ENCODE data around the gene ARHGAP9.
"Not testable (repeated sequence)": the region's sequence is repeated elsewhere in the genome, so short reads cannot be mapped to it uniquely, and the experiment has no call there.

Gene ARHGAP9

GRCh38 chr12:57517187-57517586 lies 37.5 kb upstream of the ARHGAP9 start:
- DNase-seq (ENCODE audit: low spot score), result no peak

- DNase-seq (ENCODE audit: low spot score), result no peak
Observed at GRCh38 chr12:57516617-57517153, 37.0 kb upstream of the ARHGAP9 start.

DNA sequence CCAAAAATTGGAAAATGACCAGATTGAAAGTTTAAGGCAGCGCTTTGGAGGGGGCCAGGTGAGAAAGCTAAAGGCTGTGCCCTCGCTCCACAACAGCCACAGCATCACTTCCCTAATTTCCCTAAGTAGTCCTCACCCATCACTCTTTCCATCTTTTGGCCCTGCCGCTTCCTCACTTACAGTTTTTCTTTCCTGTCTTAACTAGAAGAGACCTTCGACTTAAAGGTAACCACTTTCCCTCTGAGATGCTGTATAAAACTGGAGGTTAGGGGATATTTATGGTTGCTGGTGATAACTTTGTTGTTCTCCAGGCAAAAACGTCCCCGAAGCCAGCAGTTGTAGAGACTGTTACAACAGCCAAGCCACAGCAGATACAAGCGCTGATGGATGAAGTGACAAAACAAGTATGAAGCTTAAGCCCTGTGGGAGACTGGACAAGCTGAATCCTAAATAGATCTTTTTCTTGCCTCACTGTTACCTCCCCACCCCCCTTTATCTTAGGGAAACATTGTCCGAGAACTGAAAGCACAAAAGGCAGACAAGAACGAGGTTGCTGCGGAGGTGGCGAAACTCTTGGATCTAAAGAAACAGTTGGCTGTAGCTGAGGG lies 36.4 kb upstream of the ARHGAP9 start:
- no peak for DNase-seq (ENCODE audit: low spot score)

- DNase-seq (ENCODE audit: low spot score), result no peak
Observed at GRCh38 chr12:57515408-57515933, 35.8 kb upstream of the ARHGAP9 start.

DNA sequence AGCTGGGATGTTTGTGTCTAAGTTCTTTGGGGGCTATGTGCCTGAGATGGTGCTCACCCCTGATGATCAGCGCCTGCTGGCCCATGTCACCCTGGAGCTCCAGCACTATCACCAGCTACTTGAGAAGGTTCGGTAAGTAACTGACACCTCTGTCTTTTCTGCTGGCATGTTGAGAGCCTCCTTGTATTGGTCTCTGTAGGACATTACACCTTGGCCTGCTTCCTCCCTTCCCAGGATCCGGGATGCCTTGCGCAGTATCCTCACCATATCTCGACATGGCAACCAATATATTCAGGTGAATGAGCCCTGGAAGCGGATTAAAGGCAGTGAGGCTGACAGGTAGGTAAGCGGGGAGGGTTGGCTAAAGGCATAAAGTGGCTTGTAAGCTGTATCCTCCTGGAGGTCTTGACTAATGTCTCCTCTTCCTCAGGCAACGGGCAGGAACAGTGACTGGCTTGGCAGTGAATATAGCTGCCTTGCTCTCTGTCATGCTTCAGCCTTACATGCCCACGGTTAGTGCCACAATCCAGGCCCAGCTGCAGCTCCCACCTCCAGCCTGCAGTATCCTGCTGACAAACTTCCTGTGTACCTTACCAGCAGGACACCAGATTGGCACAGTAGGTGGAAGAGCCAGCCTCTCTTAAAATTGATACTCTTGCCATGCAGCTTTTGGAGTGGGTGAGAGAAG lies 35.2 kb upstream of the ARHGAP9 start:
- DNase-seq (ENCODE audit: low spot score), result no peak

DNA sequence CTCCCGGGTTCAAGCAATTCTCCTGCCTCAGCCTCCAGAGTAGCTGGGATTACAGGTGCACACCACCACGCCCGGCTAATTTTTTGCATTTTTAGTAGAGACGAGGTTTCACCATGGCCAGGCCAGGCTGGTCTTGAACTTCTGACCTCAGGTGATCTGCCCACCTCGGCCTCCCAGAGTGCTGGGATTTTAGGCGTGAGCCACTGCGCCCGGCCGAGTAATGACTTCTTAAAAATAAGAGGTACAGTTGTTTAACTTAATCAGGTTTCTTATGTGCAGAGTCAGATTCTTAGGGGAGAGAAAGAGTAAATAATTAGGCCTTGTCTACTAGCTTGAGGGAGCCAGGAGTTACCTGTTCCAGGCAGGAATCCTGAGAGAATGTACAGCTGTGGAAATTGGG lies 34.6 kb upstream of the ARHGAP9 start:
- not testable (repeated sequence) for DNase-seq (ENCODE audit: low spot score)

GRCh38 chr12:57513677-57514076 lies 34.0 kb upstream of the ARHGAP9 start:
- DNase-seq (ENCODE audit: low spot score), result not testable (repeated sequence)

GRCh38 chr12:57513266-57513665 lies 33.6 kb upstream of the ARHGAP9 start:
- no peak for DNase-seq (ENCODE audit: low spot score)

- DNase-seq (ENCODE audit: low spot score), result no peak
Observed at GRCh38 chr12:57512665-57513064, 33.0 kb upstream of the ARHGAP9 start.

- DNase-seq (ENCODE audit: low spot score), result no peak
Observed at GRCh38 chr12:57511588-57512325, 32.1 kb upstream of the ARHGAP9 start.

DNA sequence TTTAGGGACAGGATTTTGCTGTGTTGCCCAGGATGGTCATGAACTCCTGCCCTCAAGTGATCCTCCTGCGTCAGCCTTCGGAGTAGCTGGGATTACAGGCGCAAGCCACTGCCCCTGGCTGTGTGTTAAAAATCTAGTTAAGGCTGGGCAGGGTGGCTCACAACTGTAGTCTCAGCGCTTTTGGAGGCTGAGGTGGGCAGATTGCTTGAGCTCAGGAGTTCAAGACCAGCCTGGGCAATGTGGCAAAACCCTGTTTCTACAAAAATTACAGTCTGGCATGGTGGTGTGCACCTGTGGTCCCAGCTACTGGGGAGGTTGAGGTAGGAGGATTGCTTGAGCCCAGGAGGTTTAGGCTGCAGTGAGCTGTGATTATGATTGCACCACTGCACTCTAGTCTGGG lies 31.5 kb upstream of the ARHGAP9 start:
- no peak for DNase-seq (ENCODE audit: low spot score)

DNA sequence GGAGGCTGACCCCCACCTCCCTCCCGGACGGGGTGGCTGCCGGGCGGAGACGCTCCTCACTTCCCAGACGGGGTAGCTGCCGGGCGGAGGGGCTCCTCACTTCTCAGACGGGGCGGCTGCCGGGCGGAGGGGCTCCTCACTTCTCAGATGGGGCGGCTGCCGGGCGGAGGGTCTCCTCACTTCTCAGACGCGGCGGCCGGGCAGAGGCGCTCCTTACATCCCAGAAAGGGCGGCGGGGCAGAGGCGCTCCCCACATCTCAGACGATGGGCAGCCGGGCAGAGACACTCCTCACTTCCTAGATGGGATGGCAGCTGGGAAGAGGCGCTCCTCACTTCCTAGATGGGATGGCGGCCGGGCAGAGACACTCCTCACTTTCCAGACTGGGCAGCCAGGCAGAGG lies 28.1 kb upstream of the ARHGAP9 start:
- DNase-seq (ENCODE audit: low spot score), result not testable (repeated sequence)

- not testable (repeated sequence) for DNase-seq (ENCODE audit: low spot score)
Observed at GRCh38 chr12:57506541-57506940, 26.9 kb upstream of the ARHGAP9 start.

DNA sequence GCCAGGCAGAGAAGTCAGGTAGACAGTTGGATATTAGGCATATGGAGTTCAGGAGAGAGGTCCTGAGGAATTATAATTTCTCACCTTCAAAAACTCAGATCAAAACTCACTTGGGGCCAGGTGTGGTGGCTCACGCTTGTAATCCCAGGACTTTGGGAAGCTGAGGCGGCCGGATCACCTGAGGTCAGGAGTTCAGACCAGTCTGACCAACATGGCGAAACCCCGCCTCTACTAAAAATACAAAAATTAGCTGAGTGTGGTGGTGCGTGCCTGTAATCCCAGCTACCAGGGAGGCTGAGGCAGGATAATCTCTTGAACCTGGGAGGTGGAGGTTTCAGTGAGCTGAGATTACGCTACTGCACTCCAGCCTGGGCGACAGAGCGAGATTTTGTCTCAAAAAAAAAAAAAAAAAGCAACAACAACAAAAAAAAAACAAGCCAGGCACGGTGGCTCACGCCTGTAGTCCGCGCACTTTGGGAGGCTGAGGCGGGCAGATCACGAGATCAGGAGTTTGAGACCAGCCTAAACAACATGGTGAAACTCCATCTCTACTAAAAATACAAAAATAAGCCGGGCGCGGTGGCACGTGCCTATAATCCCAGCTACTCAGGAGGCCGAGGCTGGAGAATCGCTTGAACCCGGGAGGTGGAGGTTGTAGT lies 22.8 kb upstream of the ARHGAP9 start:
- not testable (repeated sequence) for DNase-seq (ENCODE audit: low spot score)

DNA sequence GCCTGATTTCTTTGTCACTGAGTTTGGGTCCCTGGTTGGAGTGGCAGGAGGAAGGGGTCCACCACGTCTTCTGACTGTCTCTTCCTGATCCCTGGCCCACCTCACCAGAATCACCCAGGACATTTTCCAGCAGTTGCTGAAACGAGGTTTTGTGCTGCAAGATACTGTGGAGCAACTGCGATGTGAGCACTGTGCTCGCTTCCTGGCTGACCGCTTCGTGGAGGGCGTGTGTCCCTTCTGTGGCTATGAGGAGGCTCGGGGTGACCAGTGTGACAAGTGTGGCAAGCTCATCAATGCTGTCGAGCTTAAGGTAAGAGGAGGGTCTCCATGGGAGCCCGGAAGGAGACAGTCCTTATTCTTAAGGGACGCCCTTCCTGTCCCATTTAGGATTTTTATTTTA lies 20.5 kb upstream of the ARHGAP9 start:
- DNase-seq (ENCODE audit: low spot score), result no peak

GRCh38 chr12:57498571-57498970 lies 18.9 kb upstream of the ARHGAP9 start:
- no peak for DNase-seq (ENCODE audit: low spot score)

DNA sequence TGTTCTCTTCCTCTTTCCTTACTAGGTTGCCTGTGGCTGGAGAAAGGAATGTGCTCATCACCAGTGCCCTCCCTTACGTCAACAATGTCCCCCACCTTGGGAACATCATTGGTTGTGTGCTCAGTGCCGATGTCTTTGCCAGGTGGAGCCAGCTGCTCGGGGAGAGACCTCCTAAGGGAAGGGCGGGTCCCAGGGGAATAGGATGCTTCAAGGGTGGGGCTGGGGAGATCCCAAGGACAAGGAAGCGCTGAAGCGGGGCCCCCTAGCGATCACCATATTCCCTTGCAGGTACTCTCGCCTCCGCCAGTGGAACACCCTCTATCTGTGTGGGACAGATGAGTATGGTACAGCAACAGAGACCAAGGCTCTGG lies 18.5 kb upstream of the ARHGAP9 start:
- DNase-seq (ENCODE audit: low spot score), result no peak

DNA sequence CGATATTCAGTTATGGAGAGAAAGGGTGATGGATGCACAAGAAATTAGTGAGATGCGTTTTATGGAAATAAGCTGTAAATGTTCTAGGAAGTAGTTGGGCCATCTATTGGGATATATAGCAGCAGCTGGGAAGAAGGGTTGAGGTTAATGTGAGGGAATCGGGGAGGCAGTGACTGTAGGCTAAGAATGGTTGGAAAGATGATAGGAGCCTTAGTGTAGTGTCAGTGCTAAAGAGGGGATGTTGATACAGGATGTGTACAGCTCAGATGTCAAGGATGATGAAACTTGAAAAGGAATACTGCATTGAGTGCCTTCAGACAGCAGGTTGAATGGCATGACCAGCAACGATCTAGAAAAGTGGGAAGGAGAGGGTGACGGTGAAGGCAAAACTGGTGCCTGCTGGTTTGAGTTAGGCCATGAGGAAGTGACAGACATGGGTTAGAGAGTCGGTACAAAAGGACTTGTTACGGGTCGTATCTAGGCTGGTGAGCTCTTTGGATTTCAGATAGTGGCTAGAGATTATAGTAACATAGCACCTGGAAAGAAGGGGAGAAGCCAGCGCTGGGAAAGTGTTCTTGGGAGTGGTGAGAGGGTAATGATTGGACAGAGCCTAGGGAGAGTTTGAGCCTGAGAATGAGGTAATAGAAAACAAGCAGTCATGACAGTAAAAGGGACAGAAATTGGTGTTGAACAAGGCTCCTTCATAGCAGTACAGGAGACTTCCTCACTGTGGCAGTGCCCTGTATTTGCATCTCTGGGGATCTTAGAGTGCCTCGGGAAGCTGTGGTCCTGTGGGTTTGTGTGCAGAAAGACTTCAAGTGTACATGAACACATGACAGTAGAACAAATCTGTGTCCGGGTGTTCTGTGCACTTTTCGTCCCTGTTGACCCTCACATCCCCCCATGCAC lies 17.8 kb upstream of the ARHGAP9 start:
- no peak for DNase-seq (ENCODE audit: low spot score)

GRCh38 chr12:57496822-57497221 lies 17.2 kb upstream of the ARHGAP9 start:
- no peak for DNase-seq (ENCODE audit: low spot score)

DNA sequence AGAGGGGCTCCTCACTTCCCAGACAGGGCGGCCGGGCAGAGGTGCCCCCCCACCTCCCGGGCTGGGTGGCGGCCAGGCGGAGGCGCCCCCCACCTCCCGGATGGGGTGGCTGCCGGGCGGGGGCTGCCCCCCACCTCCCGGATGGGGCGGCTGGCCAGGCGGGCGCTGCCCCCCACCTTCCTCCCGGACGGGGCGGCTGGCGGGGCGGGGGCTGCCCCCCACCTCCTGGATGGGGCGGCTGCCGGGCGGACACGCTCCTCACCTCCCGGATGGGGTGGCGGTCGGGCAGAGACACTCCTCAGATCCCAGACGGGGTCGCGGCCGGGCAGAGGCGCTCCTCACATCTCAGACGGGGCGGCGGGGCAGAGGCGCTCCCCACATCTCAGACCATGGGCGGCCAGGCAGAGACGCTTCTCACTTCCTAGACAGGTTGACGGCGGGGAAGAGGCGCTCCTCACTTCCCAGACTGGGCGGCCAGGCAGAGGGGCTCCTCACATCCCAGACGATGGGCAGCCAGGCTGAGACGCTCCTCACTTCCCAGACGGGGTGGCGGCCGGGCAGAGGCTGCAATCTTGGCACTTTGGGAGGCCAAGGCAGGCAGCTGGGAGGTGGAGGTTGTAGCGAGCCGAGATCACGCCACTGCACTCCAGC lies 15.5 kb upstream of the ARHGAP9 start:
- DNase-seq (ENCODE audit: low spot score), result not testable (repeated sequence)

Data from iPS-NIHi11 (cell line).